Loucy (cell line): Measurements from ENCODE around the gene BCLAF1.

Experiments used
- H2AFZ ChIP-seq: fragments of 200-600 bp; sonication (generic); 2 replicates; pipeline ENCODE4 v1.6.0; 2016; ENCODE audit warnings: antibody characterized with exemption, mild to moderate bottlenecking, low read length, moderate library complexity
- H3F3A ChIP-seq: fragments of 200-600 bp; 2 replicates; pipeline ENCODE4 v1.6.0; 2016; ENCODE audit warnings: antibody characterized with exemption, low read depth, mild to moderate bottlenecking
- H3K27me3 ChIP-seq: fragments of 200-600 bp; sonication (generic); 2 replicates; pipeline ENCODE4 v1.6.1; 2014; ENCODE audit warnings: low read length, mild to moderate bottlenecking; ENCODE audit not compliant: insufficient read depth, poor library complexity, severe bottlenecking
- H3K36me3 ChIP-seq: fragments of 200-600 bp; sonication (generic); 2 replicates; pipeline ENCODE4 v1.6.1; 2016; ENCODE audit warnings: low read length; ENCODE audit not compliant: insufficient read depth
- H3K4me1 ChIP-seq: fragments of 200-600 bp; sonication (generic); 2 replicates; pipeline ENCODE4 v1.5.1; 2014; ENCODE audit warnings: low read length, mild to moderate bottlenecking; ENCODE audit not compliant: insufficient read depth, poor library complexity, severe bottlenecking
- H3K4me2 ChIP-seq: fragments of 200-600 bp; sonication (generic); 2 replicates; pipeline ENCODE4 v1.6.0; 2014; ENCODE audit warnings: antibody characterized with exemption, low read length, low read depth, mild to moderate bottlenecking; ENCODE audit not compliant: poor library complexity, severe bottlenecking
- H3K4me3 ChIP-seq: fragments of 200-600 bp; sonication (generic); 2 replicates; pipeline ENCODE4 v1.5.1; 2014; ENCODE audit warnings: low read length, mild to moderate bottlenecking, mixed read lengths; ENCODE audit not compliant: poor library complexity, severe bottlenecking
- H3K79me2 ChIP-seq: fragments of 200-600 bp; sonication (generic); 2 replicates; pipeline ENCODE4 v1.6.1; 2014; ENCODE audit warnings: low read length; ENCODE audit not compliant: insufficient read depth
- H3K9ac ChIP-seq: fragments of 200-600 bp; sonication (generic); 2 replicates; pipeline ENCODE4 v1.6.0; 2014; ENCODE audit warnings: mild to moderate bottlenecking, low read depth, low read length, moderate library complexity; ENCODE audit not compliant: poor library complexity, severe bottlenecking
- H3K9me2 ChIP-seq: fragments of 200-600 bp; sonication (generic); replicated peaks from 2 replicates; pipeline ENCODE4 v1.6.1; 2016; ENCODE audit warnings: low read depth, low read length, mixed read lengths
- H3K9me3 ChIP-seq: fragments of 200-600 bp; sonication (generic); 2 replicates; pipeline ENCODE4 v1.6.1; 2014; ENCODE audit warnings: mild to moderate bottlenecking, antibody characterized with exemption, low read length, low read depth; ENCODE audit not compliant: insufficient read depth
- H4K20me1 ChIP-seq: fragments of 200-600 bp; sonication (generic); 2 replicates; pipeline ENCODE4 v1.6.0; 2014; ENCODE audit warnings: antibody characterized with exemption, low read length, mild to moderate bottlenecking; ENCODE audit not compliant: insufficient read depth, poor library complexity, severe bottlenecking
- EZH2phosphoT487 ChIP-seq: fragments of 200-600 bp; IDR thresholded peaks from 2 replicates; pipeline ENCODE4 v1.6.1; 2018; ENCODE audit warnings: antibody characterized with exemption, mild to moderate bottlenecking, moderate library complexity, borderline replicate concordance
- TF ChIP-seq, protein P1 (sequence below): fragments of 200-600 bp; sonication (generic); conservative IDR thresholded peaks from 2 replicates; pipeline ENCODE4 v1.5.1; 2014; ENCODE audit warnings: mild to moderate bottlenecking, antibody characterized with exemption, low read length

The BCLAF1 gene

DNA sequence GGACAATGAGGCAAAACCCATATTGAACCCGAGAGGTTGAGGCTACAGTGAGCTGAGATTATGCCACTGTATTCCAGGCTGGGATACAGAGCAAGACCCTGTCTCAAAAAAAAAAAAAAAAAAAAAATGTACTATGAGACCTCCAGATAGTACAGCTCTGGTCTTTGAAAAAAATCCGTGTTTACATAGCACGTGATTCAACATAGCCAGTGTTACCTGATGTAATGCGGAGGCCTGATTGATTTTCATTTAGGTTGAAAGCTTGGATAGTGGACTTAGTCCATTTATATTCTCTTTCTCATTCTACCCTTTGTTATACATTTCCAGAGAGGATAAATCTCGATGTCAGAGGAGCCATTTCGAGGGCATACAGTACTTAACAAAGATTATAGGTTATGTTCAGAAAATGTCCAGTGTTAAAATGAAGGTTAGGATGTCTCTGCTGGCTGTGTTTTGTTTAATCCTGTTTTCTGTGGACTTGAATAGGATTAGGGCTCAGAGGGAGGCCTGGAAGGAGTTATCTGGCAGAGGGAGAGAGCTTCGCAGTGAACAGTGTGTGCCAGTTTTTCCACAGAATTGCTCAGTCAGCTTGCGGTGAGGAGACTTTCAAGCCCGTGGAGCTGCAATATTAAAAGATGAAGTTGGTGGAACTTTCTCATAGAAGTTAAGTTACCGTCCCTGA, 33.9 kb upstream of the BCLAF1 start:
- Histone ChIP-seq H3K9me2 (no peaks in the 10 kb centered on the region), H3F3A (no peaks in the 10 kb centered on the region), H3K4me3 (no peak overlapping the region), H3K9me3 (no peaks in the 10 kb centered on the region), H3K4me2 (no peak overlapping the region), H4K20me1 (no peaks in the 10 kb centered on the region), H2AFZ (no peak overlapping the region), H3K4me1 (no peaks in the 10 kb centered on the region), H3K27me3 (no peaks in the 10 kb centered on the region), H3K79me2 (no peaks in the 10 kb centered on the region), H3K36me3 (no peaks in the 10 kb centered on the region), H3K9ac (no peak overlapping the region)
- TF ChIP-seq, protein P1, sequence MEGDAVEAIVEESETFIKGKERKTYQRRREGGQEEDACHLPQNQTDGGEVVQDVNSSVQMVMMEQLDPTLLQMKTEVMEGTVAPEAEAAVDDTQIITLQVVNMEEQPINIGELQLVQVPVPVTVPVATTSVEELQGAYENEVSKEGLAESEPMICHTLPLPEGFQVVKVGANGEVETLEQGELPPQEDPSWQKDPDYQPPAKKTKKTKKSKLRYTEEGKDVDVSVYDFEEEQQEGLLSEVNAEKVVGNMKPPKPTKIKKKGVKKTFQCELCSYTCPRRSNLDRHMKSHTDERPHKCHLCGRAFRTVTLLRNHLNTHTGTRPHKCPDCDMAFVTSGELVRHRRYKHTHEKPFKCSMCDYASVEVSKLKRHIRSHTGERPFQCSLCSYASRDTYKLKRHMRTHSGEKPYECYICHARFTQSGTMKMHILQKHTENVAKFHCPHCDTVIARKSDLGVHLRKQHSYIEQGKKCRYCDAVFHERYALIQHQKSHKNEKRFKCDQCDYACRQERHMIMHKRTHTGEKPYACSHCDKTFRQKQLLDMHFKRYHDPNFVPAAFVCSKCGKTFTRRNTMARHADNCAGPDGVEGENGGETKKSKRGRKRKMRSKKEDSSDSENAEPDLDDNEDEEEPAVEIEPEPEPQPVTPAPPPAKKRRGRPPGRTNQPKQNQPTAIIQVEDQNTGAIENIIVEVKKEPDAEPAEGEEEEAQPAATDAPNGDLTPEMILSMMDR = no peak
- no peak for TF ChIP-seq EZH2phosphoT487

DNA sequence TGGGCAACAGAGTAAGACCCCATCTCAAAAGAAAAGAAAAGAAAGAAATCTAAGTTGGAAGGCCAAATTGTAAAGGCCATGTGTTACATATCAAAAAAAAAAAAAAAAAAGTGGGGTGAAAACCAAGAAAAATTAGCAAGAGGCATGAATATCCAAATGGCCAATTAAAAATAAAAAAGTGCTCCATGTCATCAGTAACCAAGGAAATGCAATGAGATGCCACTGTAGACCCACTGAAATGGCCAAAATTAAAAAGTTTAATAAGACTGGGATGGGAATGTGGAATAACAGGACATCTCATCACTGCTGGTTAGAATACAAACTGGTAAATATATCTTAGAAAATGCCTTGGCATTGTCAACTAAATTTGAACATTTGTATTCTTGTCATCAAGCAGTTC, 30.1 kb upstream of the BCLAF1 start:
- Histone ChIP-seq H3K4me1 (no peaks in the 10 kb centered on the region), H4K20me1 (no peaks in the 10 kb centered on the region), H3K36me3 (no peaks in the 10 kb centered on the region), H2AFZ (no peak overlapping the region), H3K4me3 (no peak overlapping the region), H3K79me2 (no peaks in the 10 kb centered on the region), H3F3A (no peaks in the 10 kb centered on the region), H3K9me2 (no peaks in the 10 kb centered on the region), H3K9ac (no peak overlapping the region), H3K27me3 (no peaks in the 10 kb centered on the region), H3K4me2 (no peak overlapping the region), H3K9me3 (no peaks in the 10 kb centered on the region)
- TF ChIP-seq, protein P1 = no peak
- no peak for TF ChIP-seq EZH2phosphoT487

DNA sequence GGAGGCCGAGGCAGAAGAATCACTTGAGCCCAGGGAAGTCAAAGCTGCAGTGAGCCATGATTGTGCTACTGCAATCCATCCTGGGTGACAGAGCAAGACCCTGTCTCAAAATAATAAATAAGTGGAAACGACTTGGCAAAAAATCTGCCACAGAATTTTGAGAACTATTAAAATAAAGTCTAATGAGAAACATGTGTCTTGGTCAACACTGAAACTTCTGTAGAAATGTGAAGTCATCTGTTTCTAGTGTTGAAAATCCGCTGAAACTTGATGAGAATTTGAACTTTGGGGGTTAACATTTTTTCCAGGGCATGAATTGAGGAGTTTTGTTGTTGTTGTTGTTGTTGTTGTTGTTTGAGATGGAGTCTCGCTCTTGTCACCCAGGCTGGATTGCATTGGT, 29.0 kb upstream of the BCLAF1 start:
- H3K9ac ChIP-seq = no peak overlapping the region

More for the DNA sequence above, 29.0 kb upstream of the BCLAF1 start:
- H3K9me2 ChIP-seq = no peaks in the 10 kb centered on the region
- TF ChIP-seq, protein P1 = no peak
- TF ChIP-seq EZH2phosphoT487 = no peak
- no peaks in the 10 kb centered on the region for H3K4me1 ChIP-seq
- no peaks in the 10 kb centered on the region for H3K36me3 ChIP-seq
- H3F3A ChIP-seq = no peaks in the 10 kb centered on the region
- H3K79me2 ChIP-seq = no peaks in the 10 kb centered on the region
- no peak overlapping the region for H3K4me2 ChIP-seq
- no peaks in the 10 kb centered on the region for H3K27me3 ChIP-seq
- no peak overlapping the region for H3K4me3 ChIP-seq
- H3K9me3 ChIP-seq = no peaks in the 10 kb centered on the region
- H2AFZ ChIP-seq = no peak overlapping the region
- no peaks in the 10 kb centered on the region for H4K20me1 ChIP-seq
